GM23248 (cell line): ENCODE measurements around the gene CPNE7.

Experiments used
- EZH2 ChIP-seq: fragments of 200-600 bp; sonication (generic); IDR thresholded peaks from 2 replicates; pipeline ENCODE4 v1.6.1; 2018; ENCODE audit warnings: antibody characterized with exemption, mild to moderate bottlenecking; ENCODE audit not compliant: insufficient read depth, poor library complexity, severe bottlenecking
- EZH2phosphoT487 ChIP-seq: fragments of 200-600 bp; sonication (generic); IDR thresholded peaks from 2 replicates; pipeline ENCODE4 v1.6.1; 2018; ENCODE audit warnings: antibody characterized with exemption, moderate library complexity, mild to moderate bottlenecking, low read depth; ENCODE audit not compliant: insufficient read depth

DNA sequence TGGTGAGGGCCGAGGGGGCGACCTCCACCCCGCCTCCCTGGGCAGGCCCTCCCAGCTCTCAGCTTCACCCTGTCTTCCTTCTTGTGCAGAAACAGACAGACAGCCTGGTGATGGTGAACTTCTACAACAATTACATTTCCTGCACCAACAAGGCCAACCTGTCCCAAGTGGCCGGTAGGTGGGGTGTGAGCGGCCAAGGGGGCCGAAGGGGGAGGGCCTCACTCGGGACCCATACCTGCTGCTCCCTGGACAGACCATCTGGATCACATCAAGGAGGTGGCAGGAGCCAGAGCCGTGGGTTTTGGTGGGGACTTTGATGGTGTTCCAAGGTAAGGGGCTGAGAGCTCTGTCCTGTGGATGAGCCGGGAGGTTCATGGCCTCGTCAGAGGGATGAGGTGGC lies 61.8 kb downstream of the CPNE7 start:
- TF ChIP-seq EZH2 (no peak), EZH2phosphoT487 (no peak)
